LNCaP clone FGC (cell line): ENCODE results near the gene ECEL1.

ENCODE experiments used
- DNase-seq: peaks from one replicate; pipeline ENCODE4 v3.0.0-alpha.2; 2011; ENCODE audit warnings: low read depth
- H3K4me3 ChIP-seq: 2 replicates; pipeline ENCODE4 v1.5.1; 2011; ENCODE audit warnings: mild to moderate bottlenecking, low read depth, low read length, control low read depth
- TF ChIP-seq, protein P1 (sequence below): IDR thresholded peaks from 2 replicates; pipeline ENCODE4 v1.5.1; 2012; ENCODE audit warnings: mild to moderate bottlenecking; ENCODE audit not compliant: control insufficient read depth, insufficient read depth; ENCODE audit errors: extremely low read depth

The ECEL1 gene

GRCh38 chr2:232521959-232522622, 34.5 kb upstream of the ECEL1 start:
- TF ChIP-seq, protein P1, sequence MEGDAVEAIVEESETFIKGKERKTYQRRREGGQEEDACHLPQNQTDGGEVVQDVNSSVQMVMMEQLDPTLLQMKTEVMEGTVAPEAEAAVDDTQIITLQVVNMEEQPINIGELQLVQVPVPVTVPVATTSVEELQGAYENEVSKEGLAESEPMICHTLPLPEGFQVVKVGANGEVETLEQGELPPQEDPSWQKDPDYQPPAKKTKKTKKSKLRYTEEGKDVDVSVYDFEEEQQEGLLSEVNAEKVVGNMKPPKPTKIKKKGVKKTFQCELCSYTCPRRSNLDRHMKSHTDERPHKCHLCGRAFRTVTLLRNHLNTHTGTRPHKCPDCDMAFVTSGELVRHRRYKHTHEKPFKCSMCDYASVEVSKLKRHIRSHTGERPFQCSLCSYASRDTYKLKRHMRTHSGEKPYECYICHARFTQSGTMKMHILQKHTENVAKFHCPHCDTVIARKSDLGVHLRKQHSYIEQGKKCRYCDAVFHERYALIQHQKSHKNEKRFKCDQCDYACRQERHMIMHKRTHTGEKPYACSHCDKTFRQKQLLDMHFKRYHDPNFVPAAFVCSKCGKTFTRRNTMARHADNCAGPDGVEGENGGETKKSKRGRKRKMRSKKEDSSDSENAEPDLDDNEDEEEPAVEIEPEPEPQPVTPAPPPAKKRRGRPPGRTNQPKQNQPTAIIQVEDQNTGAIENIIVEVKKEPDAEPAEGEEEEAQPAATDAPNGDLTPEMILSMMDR, result peak; percentile 73
- H3K4me3 ChIP-seq, result no peak overlapping the region
- no peak for DNase-seq

- H3K4me3 ChIP-seq, result no peak overlapping the region
- TF ChIP-seq, protein P1, result no peak
- no peak for DNase-seq
Measured at GRCh38 chr2:232521098-232521497, 33.5 kb upstream of the ECEL1 start.

- no peak overlapping the region for H3K4me3 ChIP-seq
- TF ChIP-seq, protein P1, result no peak
- DNase-seq, result no peak
Measured at GRCh38 chr2:232520489-232520888, 32.9 kb upstream of the ECEL1 start.

GRCh38 chr2:232519581-232520438, 32.2 kb upstream of the ECEL1 start, which contains the start of gene PRSS56:
TSS of gene PRSS56 (plus strand) at chr2:232520388. CDS start at chr2:232520599, 211 bp downstream.
- TF ChIP-seq, protein P1, result no peak
- DNase-seq, result no peak
- no peak within 1 kb of the TSS for H3K4me3 ChIP-seq

DNA sequence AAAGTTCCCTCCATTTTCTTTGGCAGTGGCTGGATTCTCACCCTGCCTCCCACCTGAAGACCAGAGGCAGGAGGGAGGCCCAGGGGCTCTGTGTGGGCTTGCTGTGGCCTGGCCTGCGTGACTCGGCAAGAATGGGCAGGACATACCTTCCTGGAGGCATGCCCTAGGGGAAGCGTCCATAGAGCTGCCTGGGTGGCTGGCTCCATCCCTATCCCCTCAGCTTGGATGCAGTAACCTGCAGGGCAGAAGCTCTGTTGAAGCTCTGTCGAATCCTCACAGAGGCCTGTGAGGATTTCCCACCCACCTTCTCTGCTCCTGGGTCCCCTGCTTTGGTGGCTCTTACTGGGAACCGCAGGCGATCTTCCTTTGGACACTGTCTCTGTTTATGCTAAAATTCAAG, 31.2 kb upstream of the ECEL1 start:
- TF ChIP-seq, protein P1, result no peak
- no peak for DNase-seq
- no peak overlapping the region for H3K4me3 ChIP-seq

DNA sequence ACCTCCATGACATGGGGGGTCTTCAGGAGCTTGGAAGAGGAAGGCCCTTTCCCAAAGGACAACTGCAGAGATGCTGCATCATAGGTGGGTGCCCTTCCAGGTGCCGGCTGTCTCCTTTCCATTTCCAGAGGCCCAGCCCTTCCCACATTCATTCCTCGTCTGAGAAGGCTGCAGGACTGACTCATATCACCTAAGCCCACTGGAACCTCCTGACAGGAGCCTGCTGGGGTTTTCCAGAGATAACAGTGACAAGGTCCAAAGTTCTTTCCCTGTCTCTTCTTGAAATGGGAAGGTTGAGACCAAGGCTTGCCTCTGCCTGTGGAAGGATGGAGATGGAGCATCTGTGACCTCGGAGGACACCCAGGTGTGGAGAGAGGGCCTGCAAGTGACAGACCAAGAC, 28.9 kb upstream of the ECEL1 start:
- TF ChIP-seq, protein P1, result no peak
- DNase-seq, result no peak

GRCh38 chr2:232515639-232516038, 28.0 kb upstream of the ECEL1 start:
- TF ChIP-seq, protein P1, result no peak
- no peak for DNase-seq
- H3K4me3 ChIP-seq, result no peak overlapping the region

More for the DNA sequence above, 28.9 kb upstream of the ECEL1 start:
- H3K4me3 ChIP-seq, result no peak overlapping the region
